Mucosa of descending colon (tissue), 3 donors: Measurements from ENCODE around the gene MYOT. TPM values are rescaled to one million over a fixed set of nuclear protein-coding genes. Genes with fewer than 3 reads are reported as not detected.

ENCODE experiments used
- ATAC-seq: fragments of 200-7000 bp; cut with Tn5 transposase; one replicate; pipeline ENCODE4 v1.9.1; 2020; ENCODE audit warnings: mild to moderate bottlenecking, moderate library complexity
- DNase-seq, 3 donors: peaks; one replicate each; pipeline ENCODE4 v3.0.0-alpha.2; 2020
- H3K36me3 ChIP-seq: fragments of 200-600 bp; one replicate; pipeline ENCODE4 v1.8.0; 2021; ENCODE audit warnings: low read depth, mild to moderate bottlenecking
- H3K4me1 ChIP-seq: fragments of 200-600 bp; one replicate; pipeline ENCODE4 v1.8.0; 2021; ENCODE audit warnings: low read depth, mild to moderate bottlenecking
- H3K4me3 ChIP-seq: fragments of 200-600 bp; one replicate; pipeline ENCODE4 v1.8.0; 2021; ENCODE audit warnings: mild to moderate bottlenecking
- H3K9me3 ChIP-seq: fragments of 200-600 bp; one replicate; pipeline ENCODE4 v1.8.0; 2021; ENCODE audit warnings: mild to moderate bottlenecking
- intact Hi-C, 2 donors: fragments of 100-400 bp; cut with DNase I in 1 of 2; cut with micrococcal nuclease in 1 of 2; formaldehyde crosslinking; loops; one replicate each; pipeline versions ENCODE4 v1.11.0 to v1.11.1; 2022; cut with DNase I, micrococcal nuclease
- total RNA-seq, 3 donors: library from RNA; stranded (reverse); fragmentation: NEBNext Ultra II Directional in 2 of 3; extraction: Animal tissue kit (Norgen Biotek cat#: 25700) in 2 of 3; gene quantifications; one replicate each; pipeline versions ENCODE4 v1.2.1 to v1.2.4, GENCODE V29; 2021 to 2023
- TF ChIP-seq, protein P1 (sequence below): fragments of 200-600 bp; IDR thresholded peaks from one replicate; pipeline ENCODE4 v1.8.0; 2022; ENCODE audit warnings: antibody characterized with exemption, mild to moderate bottlenecking
- donor health status: DM: no; HTN: no; CAD: no; lungs with moderate emphysema.
- donor health status: DM: no; HTN: no; CAD: no.
- donor health status: DM: no; HTN: yes; CAD: no.

Gene MYOT
- total RNA-seq, 3 donors from 2014 or later, result 0.84 to 8.4 (median 2.0) TPM

DNA sequence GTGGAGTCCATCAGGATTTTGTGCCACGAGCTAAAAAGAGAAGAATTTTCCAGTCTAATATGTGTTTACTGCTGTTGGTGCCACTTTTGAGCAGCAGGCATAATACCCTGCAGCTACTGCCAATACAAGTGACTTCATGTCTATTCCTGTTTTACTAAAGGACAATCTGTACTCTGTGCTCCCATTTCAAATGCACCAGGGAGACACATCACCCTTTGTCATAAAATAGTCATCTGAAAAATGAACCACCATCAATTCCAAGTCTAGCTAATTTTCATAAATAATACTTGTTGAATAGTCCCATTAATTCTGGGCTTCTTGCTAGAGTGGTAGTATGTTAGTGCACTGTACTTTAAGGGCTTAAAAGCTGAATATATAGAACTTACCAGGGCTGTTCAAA lies 12.7 kb downstream of the MYOT start:
- no peaks in the 10 kb centered on the region for H3K36me3 ChIP-seq
- no peak for ATAC-seq
- no peak overlapping the region for H3K4me3 ChIP-seq
- no peaks in the 10 kb centered on the region for H3K4me1 ChIP-seq
- DNase-seq, result no peak
- TF ChIP-seq, protein P1, sequence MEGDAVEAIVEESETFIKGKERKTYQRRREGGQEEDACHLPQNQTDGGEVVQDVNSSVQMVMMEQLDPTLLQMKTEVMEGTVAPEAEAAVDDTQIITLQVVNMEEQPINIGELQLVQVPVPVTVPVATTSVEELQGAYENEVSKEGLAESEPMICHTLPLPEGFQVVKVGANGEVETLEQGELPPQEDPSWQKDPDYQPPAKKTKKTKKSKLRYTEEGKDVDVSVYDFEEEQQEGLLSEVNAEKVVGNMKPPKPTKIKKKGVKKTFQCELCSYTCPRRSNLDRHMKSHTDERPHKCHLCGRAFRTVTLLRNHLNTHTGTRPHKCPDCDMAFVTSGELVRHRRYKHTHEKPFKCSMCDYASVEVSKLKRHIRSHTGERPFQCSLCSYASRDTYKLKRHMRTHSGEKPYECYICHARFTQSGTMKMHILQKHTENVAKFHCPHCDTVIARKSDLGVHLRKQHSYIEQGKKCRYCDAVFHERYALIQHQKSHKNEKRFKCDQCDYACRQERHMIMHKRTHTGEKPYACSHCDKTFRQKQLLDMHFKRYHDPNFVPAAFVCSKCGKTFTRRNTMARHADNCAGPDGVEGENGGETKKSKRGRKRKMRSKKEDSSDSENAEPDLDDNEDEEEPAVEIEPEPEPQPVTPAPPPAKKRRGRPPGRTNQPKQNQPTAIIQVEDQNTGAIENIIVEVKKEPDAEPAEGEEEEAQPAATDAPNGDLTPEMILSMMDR, result no peak
- H3K9me3 ChIP-seq, result no peaks in the 10 kb centered on the region
- intact Hi-C loops, result no loop called here

DNA sequence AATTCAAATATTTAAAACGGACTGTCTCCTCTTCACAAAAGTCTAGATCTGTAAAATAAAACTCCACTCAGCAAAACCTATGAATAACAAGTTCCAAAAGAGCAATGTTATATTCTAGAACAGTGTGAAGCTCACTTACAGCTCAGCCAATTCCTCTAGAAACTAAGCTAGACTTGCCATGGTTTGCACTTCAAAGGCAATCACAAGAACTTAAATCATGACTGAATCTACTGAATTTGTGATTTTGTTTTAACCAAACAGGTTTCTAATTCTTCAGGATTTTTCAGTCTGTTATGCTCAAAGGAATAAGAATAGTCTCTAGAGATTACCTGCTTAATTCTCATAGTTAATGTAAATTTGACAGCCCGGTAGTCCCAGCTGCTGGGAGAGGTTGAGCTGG lies 20.2 kb downstream of the MYOT start:
- DNase-seq, result no peak
- no peaks in the 10 kb centered on the region for H3K4me1 ChIP-seq
- TF ChIP-seq, protein P1, result no peak
- H3K9me3 ChIP-seq, result no peaks in the 10 kb centered on the region
- ATAC-seq, result no peak
- intact Hi-C loops, result no loop called here
- no peak overlapping the region for H3K4me3 ChIP-seq
- H3K36me3 ChIP-seq, result no peaks in the 10 kb centered on the region

DNA sequence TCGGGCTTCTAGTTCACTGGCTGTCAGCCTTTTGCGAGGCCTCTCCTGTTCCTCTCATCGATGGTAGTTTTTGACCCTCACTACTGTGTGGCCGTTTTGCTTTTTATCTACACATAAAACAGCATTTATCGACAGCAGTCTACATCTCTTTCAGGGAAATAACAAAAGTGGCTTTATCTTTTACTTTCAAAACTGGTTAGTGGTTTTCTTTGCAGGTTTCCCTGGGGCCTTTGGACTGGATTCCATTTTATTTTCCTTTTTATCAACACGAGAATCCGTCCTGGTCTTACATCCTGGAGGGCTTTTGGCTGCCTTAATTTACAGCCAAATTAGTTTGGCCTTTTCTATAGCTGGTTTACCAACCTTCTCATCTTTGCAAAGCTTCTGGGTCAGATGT lies 20.8 kb downstream of the MYOT start:
- Histone ChIP-seq H3K9me3 (no peaks in the 10 kb centered on the region), H3K36me3 (no peaks in the 10 kb centered on the region), H3K4me1 (no peaks in the 10 kb centered on the region), H3K4me3 (no peak overlapping the region)
- intact Hi-C loops, result no loop called here
- ATAC-seq (no peak), DNase-seq (no peak)
- TF ChIP-seq, protein P1, result no peak

DNA sequence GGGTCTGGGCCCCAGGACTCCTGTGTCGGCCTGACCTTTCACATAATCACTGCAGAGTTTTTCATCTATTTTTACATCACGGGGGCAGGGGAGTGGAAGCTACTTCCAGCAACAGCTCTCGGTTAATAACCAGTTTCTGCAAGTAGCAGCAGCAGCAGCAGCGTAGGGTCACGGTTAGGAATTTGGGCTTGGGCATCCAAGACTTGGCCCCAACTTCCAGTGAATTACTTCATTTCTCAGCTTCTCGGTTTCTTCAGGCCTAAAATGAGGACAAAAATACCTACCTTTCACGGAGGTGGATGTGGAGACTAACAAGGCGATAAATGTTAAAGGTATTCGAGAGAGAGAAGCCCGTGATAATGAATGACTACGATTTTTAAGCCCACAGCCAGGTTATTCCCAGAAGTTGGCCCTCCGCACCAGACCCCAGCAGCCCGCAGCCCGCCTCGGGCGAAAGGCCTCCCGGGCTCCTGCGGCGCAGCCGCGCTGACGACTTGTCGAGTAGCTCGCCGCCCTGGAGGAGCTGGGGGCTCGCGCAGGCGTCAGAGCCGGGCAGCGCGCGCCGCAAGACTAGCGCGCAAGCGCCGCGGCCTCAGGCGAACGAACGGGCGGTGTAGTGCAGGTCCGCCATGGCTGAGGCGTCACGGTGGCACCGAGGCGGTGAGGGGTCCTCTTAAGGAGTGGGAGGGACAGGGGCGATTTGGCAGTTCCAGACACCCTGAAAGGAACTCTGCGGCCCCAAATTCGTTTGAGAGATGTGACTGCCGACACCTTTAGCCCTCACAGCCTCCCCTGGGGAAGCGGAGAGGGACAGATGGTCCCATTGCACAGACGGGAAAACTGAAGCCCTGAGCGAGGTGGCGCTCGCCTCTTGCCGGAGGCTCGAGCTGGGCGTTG lies 21.5 kb downstream of the MYOT start, which contains the start of gene PKD2L2:
PKD2L2 (plus strand) TSS at position 595 of the 897 bp plus-strand sequence; CDS start at position 630, 35 bp downstream.
- intact Hi-C loops, result no loop called here
- H3K4me3 ChIP-seq, result no peak within 1 kb of the TSS
- TF ChIP-seq, protein P1, result no peak
- no peaks in the 10 kb centered on the region for H3K36me3 ChIP-seq
- H3K4me1 ChIP-seq, result no peaks in the 10 kb centered on the region
- ATAC-seq (peak; percentile 97), DNase-seq (peak; percentile 62 to 89 (median 79))
- H3K9me3 ChIP-seq, result no peaks in the 10 kb centered on the region

DNA sequence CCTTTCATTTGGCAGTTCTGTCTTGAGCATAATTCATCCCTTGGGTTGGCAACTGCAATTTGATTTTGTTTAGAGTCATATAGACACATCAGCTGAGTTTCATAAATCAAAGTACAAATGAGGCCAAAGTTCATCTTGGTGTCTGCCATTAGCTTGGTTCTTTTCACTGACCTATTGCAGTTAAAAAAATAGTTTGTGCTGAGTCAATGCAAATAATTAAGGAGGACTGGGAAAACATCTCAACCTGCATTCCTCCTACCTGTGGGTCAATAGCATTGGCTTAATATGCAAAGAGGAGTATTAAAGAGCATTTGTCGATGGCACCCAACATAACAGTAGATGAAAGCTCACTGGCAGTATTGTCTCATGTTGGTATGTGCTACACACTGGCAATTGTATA lies 23.2 kb downstream of the MYOT start:
- Histone ChIP-seq H3K4me3 (no peak overlapping the region), H3K9me3 (no peaks in the 10 kb centered on the region), H3K4me1 (no peaks in the 10 kb centered on the region), H3K36me3 (no peaks in the 10 kb centered on the region)
- no peak for DNase-seq
- intact Hi-C loops, result no loop called here
- no peak for ATAC-seq
- TF ChIP-seq, protein P1, result no peak
